Coronary artery (tissue), 2 donors: Measurements from ENCODE around the gene GPR107.

Experiments
- DNase-seq: peaks from one replicate; pipeline ENCODE4 v3.0.0-alpha.2; 2017; ENCODE audit warnings: low spot score
- H3K27ac ChIP-seq, 2 donors: fragments of 200-600 bp; sonication (generic); one replicate each; pipeline ENCODE4 v1.5.1; 2016 to 2019
- H3K4me3 ChIP-seq: fragments of 200-600 bp; sonication (generic); 2 replicates; pipeline ENCODE4 v1.5.1; 2016; ENCODE audit warnings: mild to moderate bottlenecking, moderate library complexity
- TF ChIP-seq, protein P1 (sequence below): fragments of 200-600 bp; sonication (generic); IDR thresholded peaks from one replicate; pipeline ENCODE4 v1.5.1; 2019; ENCODE audit warnings: antibody characterized with exemption

GPR107 gene

DNA sequence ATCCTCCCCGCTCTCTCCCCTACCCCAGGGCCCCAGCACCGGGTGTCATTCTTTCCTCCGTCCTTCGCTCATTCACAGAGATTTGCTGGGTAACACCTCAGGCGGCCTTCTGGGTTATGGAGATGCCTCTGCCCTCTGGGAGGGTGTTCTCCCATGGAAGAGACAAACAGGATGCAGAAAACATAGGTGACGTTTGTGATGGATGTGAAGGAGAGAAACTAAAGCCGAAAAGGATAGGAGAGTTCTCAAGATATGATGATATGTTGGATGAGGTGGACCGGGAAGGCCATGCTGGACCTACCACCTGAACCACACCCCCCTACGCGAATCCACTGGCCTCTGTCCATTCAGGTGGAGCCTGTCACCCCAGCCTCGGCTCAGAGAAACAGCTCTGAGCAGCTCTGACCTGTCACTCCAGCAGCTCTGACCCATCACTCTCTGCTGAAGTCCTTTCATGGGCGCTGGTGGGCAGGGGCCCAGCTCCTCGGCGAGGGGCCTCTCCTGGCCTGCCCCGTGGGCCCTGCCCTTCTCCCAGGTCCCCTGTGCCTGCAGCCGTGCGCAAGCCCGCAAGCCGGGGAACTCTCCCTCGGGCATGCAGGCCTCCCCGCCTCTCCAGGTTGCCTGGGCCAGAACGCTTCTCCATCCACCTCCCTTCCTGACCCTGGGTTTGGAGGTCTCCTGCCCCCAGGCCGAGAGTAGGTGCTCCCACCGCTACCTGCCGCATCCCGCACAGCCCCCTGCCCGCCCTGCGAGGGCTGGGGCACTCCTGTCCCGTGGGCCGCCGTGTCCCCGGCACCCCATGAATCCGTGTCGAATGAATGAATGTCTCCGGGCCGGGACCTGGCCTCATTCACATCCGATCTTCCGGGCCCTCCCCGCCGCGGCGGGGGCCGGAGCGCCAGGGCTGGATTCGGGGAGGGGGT is 117.8 kb downstream of the GPR107 start:
- TF ChIP-seq, protein P1, sequence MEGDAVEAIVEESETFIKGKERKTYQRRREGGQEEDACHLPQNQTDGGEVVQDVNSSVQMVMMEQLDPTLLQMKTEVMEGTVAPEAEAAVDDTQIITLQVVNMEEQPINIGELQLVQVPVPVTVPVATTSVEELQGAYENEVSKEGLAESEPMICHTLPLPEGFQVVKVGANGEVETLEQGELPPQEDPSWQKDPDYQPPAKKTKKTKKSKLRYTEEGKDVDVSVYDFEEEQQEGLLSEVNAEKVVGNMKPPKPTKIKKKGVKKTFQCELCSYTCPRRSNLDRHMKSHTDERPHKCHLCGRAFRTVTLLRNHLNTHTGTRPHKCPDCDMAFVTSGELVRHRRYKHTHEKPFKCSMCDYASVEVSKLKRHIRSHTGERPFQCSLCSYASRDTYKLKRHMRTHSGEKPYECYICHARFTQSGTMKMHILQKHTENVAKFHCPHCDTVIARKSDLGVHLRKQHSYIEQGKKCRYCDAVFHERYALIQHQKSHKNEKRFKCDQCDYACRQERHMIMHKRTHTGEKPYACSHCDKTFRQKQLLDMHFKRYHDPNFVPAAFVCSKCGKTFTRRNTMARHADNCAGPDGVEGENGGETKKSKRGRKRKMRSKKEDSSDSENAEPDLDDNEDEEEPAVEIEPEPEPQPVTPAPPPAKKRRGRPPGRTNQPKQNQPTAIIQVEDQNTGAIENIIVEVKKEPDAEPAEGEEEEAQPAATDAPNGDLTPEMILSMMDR: no peak
- DNase-seq: no peak
- H3K27ac ChIP-seq: peak overlapping the region in 1 of 2 donors; percentile 93
- H3K4me3 ChIP-seq: peak overlapping the region; percentile 86

- Histone ChIP-seq H3K27ac (peak within 1 kb of the TSS; percentile 91 to 93), H3K4me3 (peak within 1 kb of the TSS; percentile 86)
- TF ChIP-seq, protein P1: no peak
- DNase-seq: no peak
Observed at GRCh38 chr9:130172161-130172857, 118.6 kb downstream of the GPR107 start, which contains the start of gene NCS1. NCS1 (plus strand) TSS chr9:130172404; CDS start chr9:130172664, 260 bp downstream.

DNA sequence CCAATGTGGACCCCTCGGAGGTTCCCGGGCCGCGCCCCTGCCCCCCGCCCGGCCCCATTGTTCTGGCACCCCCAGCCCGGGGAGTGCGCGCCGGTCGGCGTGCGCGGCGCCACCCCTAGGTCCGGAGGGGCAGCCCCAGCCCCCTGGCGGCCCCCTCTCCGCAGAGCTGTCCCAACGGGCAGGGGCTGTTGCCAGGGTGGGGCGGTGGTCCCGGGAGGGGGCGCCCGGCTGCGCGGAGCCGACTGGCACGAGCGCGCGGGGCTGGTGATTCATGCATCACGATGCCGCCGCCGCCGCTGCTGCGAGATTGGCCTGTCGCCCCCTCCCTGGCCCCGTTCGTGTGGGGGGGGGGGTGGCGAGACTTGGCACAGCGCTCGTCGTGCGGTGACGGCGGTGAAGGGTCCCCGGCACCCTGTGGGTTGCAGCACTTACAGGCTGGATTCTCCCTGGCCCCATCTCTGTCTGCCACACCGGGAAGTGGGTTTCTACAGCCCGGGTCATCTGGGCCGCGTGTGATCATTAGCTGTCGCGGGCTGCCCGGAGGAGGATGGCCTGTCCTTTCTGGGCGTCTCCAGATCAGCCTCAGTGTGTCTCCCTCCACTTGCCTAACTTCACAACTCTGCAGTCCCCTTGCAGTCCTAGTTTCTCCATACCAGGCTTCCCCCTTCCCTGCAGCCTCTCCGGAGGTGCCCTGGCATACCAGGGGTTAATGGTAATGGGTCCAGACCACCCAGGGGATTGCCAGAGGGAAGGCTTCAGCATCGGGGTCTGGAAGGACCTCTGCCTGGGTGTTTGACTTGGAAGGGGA is 119.4 kb downstream of the GPR107 start:
- no peak for DNase-seq
- Histone ChIP-seq H3K4me3 (peak overlapping the region; percentile 86), H3K27ac (peak overlapping the region; percentile 91 to 93)
- TF ChIP-seq, protein P1: no peak

GRCh38 chr9:130173666-130173983 is 119.9 kb downstream of the GPR107 start:
- TF ChIP-seq, protein P1: no peak
- peak overlapping the region; percentile 86 for H3K4me3 ChIP-seq
- DNase-seq: no peak
- H3K27ac ChIP-seq: peak overlapping the region; percentile 91 to 93

GRCh38 chr9:130174025-130174424 is 120.3 kb downstream of the GPR107 start:
- Histone ChIP-seq H3K4me3 (peak overlapping the region; percentile 86), H3K27ac (peak overlapping the region; percentile 91 to 93)
- TF ChIP-seq, protein P1: no peak
- no peak for DNase-seq

DNA sequence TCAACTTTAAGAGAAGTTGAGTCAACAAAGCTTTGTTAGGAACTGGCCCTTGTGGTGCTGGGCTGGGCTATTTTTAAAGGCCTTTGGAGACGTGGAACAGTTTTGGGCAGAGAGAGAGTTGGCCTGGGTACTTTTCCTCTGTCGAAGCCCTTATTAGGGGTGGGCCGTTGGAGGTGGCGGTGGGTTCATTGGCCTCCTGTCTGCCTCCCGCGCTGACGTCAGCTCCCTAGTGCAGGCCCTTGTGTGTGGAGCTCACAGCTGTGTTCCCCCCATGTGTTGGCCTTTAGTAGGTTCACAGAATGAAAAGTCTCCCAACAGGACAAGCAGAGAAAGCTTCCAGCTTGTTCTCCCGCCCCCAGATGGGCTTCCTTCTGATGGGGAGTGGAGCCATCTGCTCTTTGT is 121.2 kb downstream of the GPR107 start:
- Histone ChIP-seq H3K27ac (peak overlapping the region; percentile 91 to 93), H3K4me3 (no peak overlapping the region)
- peak; percentile 89 for DNase-seq
- TF ChIP-seq, protein P1: no peak
